NCI-H345 (cell line): ENCODE results near the gene CUTA.
A peak's percentile ranks its signal among the peaks of the same experiment; 100 is the strongest.

ENCODE experiments used
- DNase-seq: peaks from one replicate; lab custom pipeline; 2025; lab: John Stamatoyannopoulos, UW

Gene CUTA

GRCh38 chr6:33417903-33418689 is at the start of gene CUTA:
Gene CUTA, minus strand, starts transcription at chr6:33418107. Its CDS starts 107 bp downstream, at chr6:33418000.
- peak; percentile 100 for DNase-seq

GRCh38 chr6:33467091-33467490 is 49.2 kb upstream of the CUTA start:
- DNase-seq, result no peak

- DNase-seq, result no peak
Observed at GRCh38 chr6:33466075-33466735, 48.3 kb upstream of the CUTA start.

- no peak for DNase-seq
Observed at GRCh38 chr6:33459226-33459625, 41.3 kb upstream of the CUTA start.

GRCh38 chr6:33458676-33459075 is 40.8 kb upstream of the CUTA start:
- DNase-seq, result no peak

GRCh38 chr6:33456156-33456555 is 38.2 kb upstream of the CUTA start:
- DNase-seq, result no peak

GRCh38 chr6:33455051-33455450 is 37.1 kb upstream of the CUTA start:
- no peak for DNase-seq

- DNase-seq, result peak; percentile 97
Observed at GRCh38 chr6:33454009-33454946, 36.4 kb upstream of the CUTA start, which contains the start of gene ZBTB9. Gene ZBTB9, plus strand, starts transcription at chr6:33454576. Its CDS starts 525 bp downstream, at chr6:33455101.

GRCh38 chr6:33453393-33454008 is 35.6 kb upstream of the CUTA start:
- no peak for DNase-seq

GRCh38 chr6:33452496-33452895 is 34.6 kb upstream of the CUTA start:
- no peak for DNase-seq

GRCh38 chr6:33451606-33452005 is 33.7 kb upstream of the CUTA start:
- no peak for DNase-seq

GRCh38 chr6:33450434-33450833 is 32.5 kb upstream of the CUTA start:
- DNase-seq, result no peak

- no peak for DNase-seq
Observed at GRCh38 chr6:33446356-33446755, 28.4 kb upstream of the CUTA start.

- DNase-seq, result no peak
Observed at GRCh38 chr6:33445119-33445603, 27.3 kb upstream of the CUTA start.

GRCh38 chr6:33443619-33444504 is 26.0 kb upstream of the CUTA start:
- DNase-seq, result no peak

- no peak for DNase-seq
Observed at GRCh38 chr6:33443025-33443424, 25.1 kb upstream of the CUTA start.

GRCh38 chr6:33442283-33442682 is 24.4 kb upstream of the CUTA start:
- DNase-seq, result no peak

- DNase-seq, result no peak
Observed at GRCh38 chr6:33441457-33441856, 23.6 kb upstream of the CUTA start.

- no peak for DNase-seq
Observed at GRCh38 chr6:33440649-33441309, 22.9 kb upstream of the CUTA start.
